Coronary artery (tissue), 2 donors: ENCODE results near the gene PRELP.
A peak's percentile ranks its signal among the peaks of the same experiment; 100 is the strongest.

Experiments used
- DNase-seq: peaks from one replicate; pipeline ENCODE4 v3.0.0-alpha.2; 2017; ENCODE audit warnings: low spot score
- H3K27ac ChIP-seq, 2 donors: fragments of 200-600 bp; sonication (generic); one replicate each; pipeline ENCODE4 v1.5.1; 2016 to 2019
- H3K4me3 ChIP-seq: fragments of 200-600 bp; sonication (generic); 2 replicates; pipeline ENCODE4 v1.5.1; 2016; ENCODE audit warnings: mild to moderate bottlenecking, moderate library complexity
- TF ChIP-seq, protein P1 (sequence below): fragments of 200-600 bp; sonication (generic); IDR thresholded peaks from one replicate; pipeline ENCODE4 v1.5.1; 2019; ENCODE audit warnings: antibody characterized with exemption

Gene PRELP

DNA sequence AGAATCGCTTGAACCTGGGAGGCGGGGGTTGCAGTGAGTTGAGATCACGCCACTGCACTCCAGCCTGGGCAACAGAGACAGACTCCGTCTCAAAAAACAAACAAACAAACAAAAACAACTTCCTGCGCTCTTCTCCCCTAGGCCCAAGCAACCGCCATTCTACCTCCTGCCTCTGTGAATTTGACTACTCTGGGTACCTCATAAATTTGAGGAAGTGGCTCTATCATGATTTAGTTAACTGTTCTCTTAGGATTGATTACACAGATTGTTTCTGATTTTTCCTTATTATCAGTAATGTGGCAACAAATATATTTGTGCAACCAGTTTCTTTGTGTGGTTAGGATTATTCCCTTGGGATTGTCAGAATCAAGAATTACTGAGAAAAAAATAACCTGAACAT, 48.1 kb downstream of the PRELP start:
- TF ChIP-seq, protein P1, sequence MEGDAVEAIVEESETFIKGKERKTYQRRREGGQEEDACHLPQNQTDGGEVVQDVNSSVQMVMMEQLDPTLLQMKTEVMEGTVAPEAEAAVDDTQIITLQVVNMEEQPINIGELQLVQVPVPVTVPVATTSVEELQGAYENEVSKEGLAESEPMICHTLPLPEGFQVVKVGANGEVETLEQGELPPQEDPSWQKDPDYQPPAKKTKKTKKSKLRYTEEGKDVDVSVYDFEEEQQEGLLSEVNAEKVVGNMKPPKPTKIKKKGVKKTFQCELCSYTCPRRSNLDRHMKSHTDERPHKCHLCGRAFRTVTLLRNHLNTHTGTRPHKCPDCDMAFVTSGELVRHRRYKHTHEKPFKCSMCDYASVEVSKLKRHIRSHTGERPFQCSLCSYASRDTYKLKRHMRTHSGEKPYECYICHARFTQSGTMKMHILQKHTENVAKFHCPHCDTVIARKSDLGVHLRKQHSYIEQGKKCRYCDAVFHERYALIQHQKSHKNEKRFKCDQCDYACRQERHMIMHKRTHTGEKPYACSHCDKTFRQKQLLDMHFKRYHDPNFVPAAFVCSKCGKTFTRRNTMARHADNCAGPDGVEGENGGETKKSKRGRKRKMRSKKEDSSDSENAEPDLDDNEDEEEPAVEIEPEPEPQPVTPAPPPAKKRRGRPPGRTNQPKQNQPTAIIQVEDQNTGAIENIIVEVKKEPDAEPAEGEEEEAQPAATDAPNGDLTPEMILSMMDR: no peak
- no peak for DNase-seq
- Histone ChIP-seq H3K27ac (peak overlapping the region in 1 of 2 donors; percentile 58), H3K4me3 (no peak overlapping the region)

DNA sequence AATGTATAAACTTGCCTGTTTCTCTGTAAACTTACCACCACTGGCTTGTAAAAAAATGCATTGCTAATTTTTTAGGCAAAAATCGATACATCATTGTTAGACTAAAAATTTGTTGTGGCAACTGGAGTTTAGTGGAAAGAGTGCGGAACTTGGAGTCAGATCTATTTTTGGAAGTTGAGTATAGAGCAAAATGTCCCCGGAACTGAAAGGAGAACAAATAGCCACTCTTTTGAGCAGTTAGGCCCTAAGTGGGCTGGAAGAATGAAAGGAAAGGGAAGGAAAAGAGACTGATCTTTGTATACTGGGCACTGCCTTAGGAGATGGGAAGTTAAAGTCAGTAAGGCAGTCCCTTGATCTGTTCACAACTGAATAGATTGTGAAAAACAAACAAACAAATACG, 48.5 kb downstream of the PRELP start:
- no peak for DNase-seq
- TF ChIP-seq, protein P1: no peak
- peak overlapping the region in 1 of 2 donors; percentile 58 for H3K27ac ChIP-seq
- H3K4me3 ChIP-seq: no peak overlapping the region

DNA sequence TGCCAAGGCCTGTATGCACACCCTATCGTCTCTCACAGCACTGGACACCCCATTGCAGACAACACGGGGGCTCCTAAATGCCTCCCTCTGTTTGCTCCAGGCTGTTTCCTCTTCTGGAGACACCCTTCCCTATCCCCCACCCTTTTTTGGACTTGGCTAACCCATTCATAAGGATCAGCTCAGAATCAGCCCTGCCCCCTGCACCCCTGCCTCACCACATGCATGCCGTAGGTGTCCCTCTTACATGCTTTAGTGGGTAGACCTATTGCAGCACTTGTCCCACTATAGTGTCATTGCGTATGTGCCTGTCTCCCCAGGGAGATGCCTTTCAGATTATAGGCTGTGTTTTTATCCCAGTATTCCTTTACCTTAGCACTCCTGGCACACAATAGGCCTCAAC, 49.2 kb downstream of the PRELP start:
- no peak for DNase-seq
- TF ChIP-seq, protein P1: no peak

DNA sequence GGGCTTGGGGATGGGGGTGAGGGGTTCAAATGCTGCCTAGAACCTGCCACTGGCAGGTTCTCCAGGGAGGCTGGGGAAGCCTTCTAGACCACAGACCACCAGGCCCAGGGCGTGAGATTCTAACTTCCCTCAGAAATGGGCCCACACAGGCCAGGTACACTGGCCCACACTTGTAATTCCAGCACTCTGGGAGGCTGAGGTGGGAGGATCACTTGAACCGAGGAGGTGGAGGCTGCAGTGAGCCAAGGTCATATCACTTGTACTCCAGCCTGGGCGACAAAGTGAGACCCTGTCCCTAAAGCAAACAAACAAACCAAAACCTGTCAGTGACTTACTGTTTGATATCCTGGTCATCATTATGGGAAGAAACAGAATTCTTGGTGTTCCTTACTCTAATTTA, 50.1 kb downstream of the PRELP start:
- Histone ChIP-seq H3K4me3 (no peak overlapping the region), H3K27ac (peak overlapping the region in 1 of 2 donors; percentile 9)
- DNase-seq: no peak
- TF ChIP-seq, protein P1: no peak

More for the DNA sequence above, 49.2 kb downstream of the PRELP start:
- Histone ChIP-seq H3K27ac (peak overlapping the region in 1 of 2 donors; percentile 58), H3K4me3 (no peak overlapping the region)

DNA sequence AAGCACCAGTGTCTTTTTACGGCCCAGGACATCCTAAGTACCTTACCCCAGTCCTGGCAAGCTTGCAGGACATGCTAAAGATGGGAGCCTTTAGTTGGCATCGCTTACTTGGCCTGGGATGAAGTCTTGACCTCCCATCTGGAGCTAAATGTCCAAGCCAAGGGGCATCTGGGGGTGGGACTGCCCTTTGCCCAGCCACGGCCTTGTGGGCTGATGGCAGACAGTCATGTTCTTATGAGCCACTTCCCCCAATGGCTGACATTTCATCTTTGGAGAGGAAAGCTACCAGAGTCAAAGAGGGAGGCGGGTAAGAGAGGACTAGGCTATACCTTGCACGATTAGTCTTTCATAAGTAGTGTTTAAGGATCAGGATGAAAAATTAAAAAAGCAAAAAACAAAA, 50.5 kb downstream of the PRELP start:
- TF ChIP-seq, protein P1: no peak
- no peak for DNase-seq
- Histone ChIP-seq H3K4me3 (no peak overlapping the region), H3K27ac (peak overlapping the region in 1 of 2 donors; percentile 9)

DNA sequence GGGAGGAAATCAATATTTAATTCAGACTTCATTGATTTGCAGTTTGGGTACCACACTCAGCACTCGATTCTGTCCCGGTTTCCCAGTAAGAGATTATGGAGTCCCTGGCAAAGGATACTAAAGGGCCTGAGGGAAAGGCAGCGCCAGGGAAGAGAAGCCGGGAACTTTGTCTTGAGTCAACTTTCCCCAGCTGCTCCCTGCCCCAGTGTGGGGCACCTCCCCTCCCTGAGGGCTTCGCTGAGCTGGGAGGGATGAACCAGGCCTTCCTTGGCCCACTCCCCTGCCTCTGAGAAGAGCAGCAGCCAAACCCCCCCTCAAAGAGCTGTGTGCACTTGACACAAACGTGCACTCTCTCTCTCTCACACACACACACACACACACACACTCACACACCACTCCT, 51.0 kb downstream of the PRELP start:
- DNase-seq: no peak
- H3K4me3 ChIP-seq: no peak overlapping the region
- TF ChIP-seq, protein P1: no peak
- H3K27ac ChIP-seq: peak overlapping the region in 1 of 2 donors; percentile 40

DNA sequence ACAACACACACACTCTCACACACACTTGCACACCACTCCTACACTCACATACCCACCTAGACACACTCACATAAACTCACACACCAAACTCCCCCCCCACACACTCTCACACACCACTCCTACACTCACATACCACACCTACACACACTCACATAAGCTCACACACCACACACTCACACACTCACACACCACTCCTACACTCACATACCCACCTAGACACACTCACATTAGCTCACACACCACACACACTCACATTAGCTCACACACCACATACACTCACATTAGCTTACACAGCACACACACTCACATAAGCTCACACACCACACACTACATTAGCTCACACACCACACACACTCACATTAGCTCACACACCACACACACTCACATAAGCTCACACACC, 51.4 kb downstream of the PRELP start:
- peak overlapping the region in 1 of 2 donors; percentile 40 for H3K27ac ChIP-seq
- TF ChIP-seq, protein P1: no peak
- no peak for DNase-seq
- H3K4me3 ChIP-seq: no peak overlapping the region
